Activated naive CD4-positive, alpha-beta T cell treated with anti-CD3 and anti-CD28 coated beads, Interleukin-2, amount 50 U/mL, for 24 hours (primary cell): ENCODE results near the gene RAB36.

Source experiments
- H3K27ac Mint-ChIP-seq: one replicate; pipeline ENCODE4 v1.8.0; 2021; ENCODE audit warnings: mild to moderate bottlenecking, mixed read lengths
- H3K27me3 Mint-ChIP-seq: one replicate; pipeline ENCODE4 v1.8.0; 2021; ENCODE audit warnings: mixed read lengths
- H3K36me3 Mint-ChIP-seq: one replicate; pipeline ENCODE4 v1.8.0; 2021; ENCODE audit warnings: mixed read lengths
- H3K4me1 Mint-ChIP-seq: one replicate; pipeline ENCODE4 v1.8.0; 2021; ENCODE audit warnings: mixed read lengths
- H3K4me3 Mint-ChIP-seq: one replicate; pipeline ENCODE4 v1.8.0; 2021; ENCODE audit warnings: mild to moderate bottlenecking, mixed read lengths
- H3K9me3 Mint-ChIP-seq: one replicate; pipeline ENCODE4 v1.8.0; 2021; ENCODE audit warnings: mixed read lengths

Gene RAB36

GRCh38 chr22:23105919-23106318, 39.4 kb upstream of the RAB36 start:
- Mint-ChIP-seq H3K36me3 (no peaks in the 10 kb centered on the region), H3K9me3 (no peaks in the 10 kb centered on the region), H3K4me3 (no peak overlapping the region), H3K27me3 (no peaks in the 10 kb centered on the region), H3K4me1 (no peaks in the 10 kb centered on the region), H3K27ac (no peak overlapping the region)

DNA sequence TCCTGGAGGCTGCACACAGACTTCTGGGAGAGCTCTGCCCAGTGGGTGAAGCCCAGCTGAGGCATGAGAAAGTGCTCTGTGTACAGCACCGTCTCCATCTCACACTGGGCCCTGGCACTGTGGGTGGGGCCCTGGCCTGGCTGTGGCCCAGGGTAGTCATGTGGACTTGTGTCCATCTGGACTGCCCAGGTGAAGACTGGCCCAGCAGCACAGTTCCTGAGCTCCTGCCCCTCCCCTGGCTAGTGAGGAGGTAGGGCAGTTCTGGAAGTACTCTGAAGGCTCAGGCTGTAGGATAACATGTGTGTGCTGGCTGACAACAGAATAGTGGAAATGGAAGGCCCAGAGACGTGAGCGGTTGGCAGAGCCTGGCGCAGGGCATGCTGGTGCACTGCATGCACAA, 38.9 kb upstream of the RAB36 start:
- Mint-ChIP-seq H3K4me1 (no peaks in the 10 kb centered on the region), H3K9me3 (no peaks in the 10 kb centered on the region), H3K27ac (no peak overlapping the region), H3K27me3 (no peaks in the 10 kb centered on the region), H3K4me3 (no peak overlapping the region), H3K36me3 (no peaks in the 10 kb centered on the region)

- no peaks in the 10 kb centered on the region for H3K36me3 Mint-ChIP-seq
- H3K4me3 Mint-ChIP-seq, result no peak overlapping the region
- H3K27ac Mint-ChIP-seq, result no peak overlapping the region
- no peaks in the 10 kb centered on the region for H3K27me3 Mint-ChIP-seq
- no peaks in the 10 kb centered on the region for H3K9me3 Mint-ChIP-seq
- no peaks in the 10 kb centered on the region for H3K4me1 Mint-ChIP-seq
These were observed 38.3 kb upstream of the RAB36 start for GRCh38 chr22:23106906-23107367.

DNA sequence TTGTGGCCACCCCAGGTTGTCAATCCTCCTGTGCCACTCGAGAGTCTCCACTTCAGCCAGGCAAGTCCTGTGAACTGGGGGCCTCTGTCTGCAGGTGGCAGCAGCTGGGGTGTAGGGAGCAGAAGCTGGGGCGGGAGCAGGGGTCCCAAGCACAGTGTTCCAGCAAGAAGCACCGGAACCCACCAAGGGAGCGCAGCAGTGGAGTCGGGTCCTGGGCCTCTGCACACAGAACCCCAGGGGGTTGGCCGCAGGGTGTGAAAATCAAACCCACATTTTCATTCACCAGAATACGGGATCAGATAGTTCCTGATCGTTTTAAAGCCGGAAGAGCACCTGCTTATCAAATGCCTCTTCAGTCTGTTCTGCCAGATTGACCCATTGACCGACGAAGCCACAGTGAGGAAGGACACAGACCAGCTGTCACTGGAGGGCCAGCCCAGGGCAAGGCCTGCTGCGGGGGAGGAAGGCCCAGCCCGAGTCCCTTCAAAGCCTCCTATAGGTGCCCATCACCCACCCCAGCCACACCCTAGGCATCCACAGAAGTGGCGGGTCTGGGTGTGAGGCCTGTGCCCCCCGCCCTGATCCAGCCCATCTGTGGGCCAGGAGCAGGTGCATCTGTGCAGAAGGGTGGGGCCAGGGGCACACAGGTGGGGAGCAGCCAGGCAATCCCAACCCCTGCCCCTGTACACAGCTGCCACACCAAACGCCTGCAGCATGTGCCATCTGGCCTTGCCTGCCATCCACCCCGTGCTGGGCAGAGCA, 37.6 kb upstream of the RAB36 start:
- Mint-ChIP-seq H3K4me1 (no peaks in the 10 kb centered on the region), H3K9me3 (no peaks in the 10 kb centered on the region), H3K36me3 (no peaks in the 10 kb centered on the region), H3K27me3 (no peaks in the 10 kb centered on the region), H3K4me3 (no peak overlapping the region), H3K27ac (no peak overlapping the region)

GRCh38 chr22:23108249-23109078, 36.8 kb upstream of the RAB36 start:
- Mint-ChIP-seq H3K4me3 (no peak overlapping the region), H3K27me3 (no peaks in the 10 kb centered on the region), H3K4me1 (no peaks in the 10 kb centered on the region), H3K36me3 (no peaks in the 10 kb centered on the region), H3K9me3 (no peaks in the 10 kb centered on the region), H3K27ac (no peak overlapping the region)

GRCh38 chr22:23109079-23109347, 36.3 kb upstream of the RAB36 start:
- H3K4me1 Mint-ChIP-seq, result no peaks in the 10 kb centered on the region
- no peak overlapping the region for H3K27ac Mint-ChIP-seq
- H3K9me3 Mint-ChIP-seq, result no peaks in the 10 kb centered on the region
- H3K36me3 Mint-ChIP-seq, result no peaks in the 10 kb centered on the region
- H3K4me3 Mint-ChIP-seq, result no peak overlapping the region
- no peaks in the 10 kb centered on the region for H3K27me3 Mint-ChIP-seq

DNA sequence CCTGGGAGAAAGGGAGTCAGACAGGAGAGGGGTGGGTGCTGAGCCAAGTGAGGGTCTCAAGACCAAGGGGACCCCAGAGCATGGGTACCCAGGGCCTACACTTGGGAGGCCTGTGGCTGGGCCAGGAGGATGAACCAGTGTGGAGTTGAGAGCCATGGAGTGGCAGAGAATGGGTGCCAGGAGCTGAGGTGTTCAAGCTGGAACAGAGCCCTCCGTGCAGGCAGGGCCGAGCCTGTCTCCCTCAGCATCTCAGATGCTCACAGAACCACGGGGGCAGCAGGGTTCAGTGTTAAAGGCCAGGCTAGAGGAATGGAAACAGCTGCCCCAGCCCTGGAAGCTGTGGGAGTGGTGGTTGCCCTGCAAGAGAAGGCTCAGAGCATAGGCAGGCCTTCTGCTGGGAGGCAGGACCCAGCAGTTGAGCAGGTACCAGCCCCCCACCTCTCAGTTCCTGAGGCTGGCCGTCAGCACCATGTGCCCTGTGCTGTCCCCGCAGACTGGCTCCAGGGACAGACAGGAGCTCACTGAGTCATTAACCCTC, 35.8 kb upstream of the RAB36 start:
- no peaks in the 10 kb centered on the region for H3K9me3 Mint-ChIP-seq
- H3K27me3 Mint-ChIP-seq, result no peaks in the 10 kb centered on the region
- no peaks in the 10 kb centered on the region for H3K4me1 Mint-ChIP-seq
- H3K4me3 Mint-ChIP-seq, result no peak overlapping the region
- H3K27ac Mint-ChIP-seq, result no peak overlapping the region
- H3K36me3 Mint-ChIP-seq, result no peaks in the 10 kb centered on the region

- H3K4me1 Mint-ChIP-seq, result no peaks in the 10 kb centered on the region
- no peaks in the 10 kb centered on the region for H3K27me3 Mint-ChIP-seq
- H3K4me3 Mint-ChIP-seq, result no peak overlapping the region
- H3K36me3 Mint-ChIP-seq, result no peaks in the 10 kb centered on the region
- no peaks in the 10 kb centered on the region for H3K9me3 Mint-ChIP-seq
- no peak overlapping the region for H3K27ac Mint-ChIP-seq
These were observed 34.9 kb upstream of the RAB36 start for GRCh38 chr22:23110190-23110921.

GRCh38 chr22:23110922-23111527, 34.3 kb upstream of the RAB36 start:
- Mint-ChIP-seq H3K27me3 (no peaks in the 10 kb centered on the region), H3K4me3 (no peak overlapping the region), H3K36me3 (no peaks in the 10 kb centered on the region), H3K9me3 (no peaks in the 10 kb centered on the region), H3K4me1 (no peaks in the 10 kb centered on the region), H3K27ac (no peak overlapping the region)

GRCh38 chr22:23112472-23113012, 32.7 kb upstream of the RAB36 start:
- H3K27me3 Mint-ChIP-seq, result no peaks in the 10 kb centered on the region
- H3K9me3 Mint-ChIP-seq, result no peaks in the 10 kb centered on the region
- no peaks in the 10 kb centered on the region for H3K4me1 Mint-ChIP-seq
- H3K36me3 Mint-ChIP-seq, result no peaks in the 10 kb centered on the region
- H3K27ac Mint-ChIP-seq, result no peak overlapping the region
- H3K4me3 Mint-ChIP-seq, result no peak overlapping the region

GRCh38 chr22:23113067-23113846, 32.0 kb upstream of the RAB36 start:
- H3K27ac Mint-ChIP-seq, result no peak overlapping the region
- H3K4me1 Mint-ChIP-seq, result no peaks in the 10 kb centered on the region
- H3K4me3 Mint-ChIP-seq, result no peak overlapping the region
- no peaks in the 10 kb centered on the region for H3K9me3 Mint-ChIP-seq
- no peaks in the 10 kb centered on the region for H3K36me3 Mint-ChIP-seq
- H3K27me3 Mint-ChIP-seq, result no peaks in the 10 kb centered on the region

DNA sequence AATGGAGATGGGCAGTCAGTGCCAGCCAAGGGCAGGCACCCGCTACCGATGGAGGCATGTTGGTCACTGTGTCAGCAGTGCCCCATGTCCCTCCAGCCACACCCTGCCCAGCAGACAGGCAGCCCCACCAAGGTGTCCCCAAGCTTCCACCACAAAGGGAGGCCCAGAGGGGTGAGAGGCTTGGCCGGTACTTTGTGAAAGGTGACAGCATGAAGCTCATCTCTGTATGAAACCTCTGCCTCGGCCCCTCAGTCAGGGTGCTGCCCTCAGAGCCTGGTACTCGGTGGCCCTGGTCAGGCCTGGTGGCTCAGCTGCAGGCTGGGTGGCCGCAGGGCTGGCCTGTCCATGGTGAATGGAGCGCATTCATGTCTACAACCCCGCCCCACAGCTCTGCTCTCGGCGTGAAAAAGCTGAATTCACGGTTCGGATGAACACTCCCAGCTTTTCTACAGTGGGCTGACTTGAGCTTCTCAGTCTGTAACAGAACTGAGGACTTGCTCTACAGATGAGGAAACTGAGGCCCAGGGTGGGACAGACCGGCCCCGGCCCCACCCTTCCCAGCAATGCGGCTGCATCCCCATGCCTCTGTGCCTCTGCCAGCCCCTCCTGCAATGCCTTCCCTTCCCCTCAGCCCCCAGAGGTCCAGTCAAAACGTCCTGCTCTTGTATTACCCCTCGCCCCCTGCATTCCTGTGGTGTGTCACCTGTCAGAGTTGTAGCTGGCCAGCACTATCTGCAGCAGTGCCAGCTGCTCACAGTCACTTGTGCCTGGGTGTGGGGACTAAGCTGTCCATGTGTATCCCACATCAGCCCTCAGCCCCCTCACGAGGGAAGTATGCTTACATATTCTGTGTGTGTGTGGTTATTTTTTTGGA, 31.2 kb upstream of the RAB36 start:
- Mint-ChIP-seq H3K27ac (no peak overlapping the region), H3K4me1 (peaks cover under 1% of the 10 kb centered on the region), H3K9me3 (no peaks in the 10 kb centered on the region), H3K27me3 (no peaks in the 10 kb centered on the region), H3K36me3 (no peaks in the 10 kb centered on the region), H3K4me3 (no peak overlapping the region)

DNA sequence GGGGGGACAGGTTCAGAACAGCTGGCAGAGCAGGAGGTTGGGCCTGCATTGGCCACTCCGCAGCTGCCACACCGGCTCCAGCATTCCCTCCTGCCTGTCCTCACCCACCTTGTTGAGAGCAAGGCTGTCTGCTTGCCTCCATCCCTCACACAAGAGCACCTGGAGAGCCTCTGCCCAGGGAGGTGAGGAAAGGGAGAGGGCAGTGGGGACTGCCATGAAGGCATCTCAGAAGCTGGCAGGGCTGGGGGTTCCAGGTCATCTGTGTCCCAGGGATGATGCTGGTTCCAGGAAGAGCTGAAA, 30.6 kb upstream of the RAB36 start:
- Mint-ChIP-seq H3K36me3 (no peaks in the 10 kb centered on the region), H3K9me3 (no peaks in the 10 kb centered on the region), H3K4me3 (no peak overlapping the region), H3K27ac (no peak overlapping the region), H3K27me3 (no peaks in the 10 kb centered on the region), H3K4me1 (peaks cover 6% of the 10 kb centered on the region)

DNA sequence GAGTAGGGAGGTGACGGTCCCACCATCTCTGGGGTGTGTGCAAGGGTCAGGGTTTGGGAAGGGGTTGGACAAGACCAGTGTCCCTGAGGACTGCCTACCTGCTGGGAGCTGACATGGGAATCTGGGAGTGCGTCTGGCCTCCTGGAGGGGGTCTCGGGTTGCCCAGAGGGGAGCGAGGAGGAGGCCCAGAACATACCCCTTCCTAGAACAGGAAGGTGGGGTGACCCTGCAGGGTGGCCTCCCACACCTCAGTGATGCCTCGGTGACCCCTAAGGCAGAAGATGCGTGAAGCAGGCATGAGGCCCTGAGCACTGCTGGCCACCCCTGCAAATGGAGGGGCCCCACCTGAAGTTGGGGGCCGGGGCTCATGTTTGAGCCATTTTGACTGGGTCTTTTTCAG, 29.9 kb upstream of the RAB36 start:
- Mint-ChIP-seq H3K9me3 (no peaks in the 10 kb centered on the region), H3K4me1 (peaks cover 10% of the 10 kb centered on the region), H3K4me3 (no peak overlapping the region), H3K36me3 (no peaks in the 10 kb centered on the region), H3K27ac (no peak overlapping the region), H3K27me3 (no peaks in the 10 kb centered on the region)
